Measurements from ENCODE around the gene PCSK5.
A peak's percentile ranks its signal among the peaks of the same experiment; 100 is the strongest.
"Not testable (repeated sequence)": the region's sequence is repeated elsewhere in the genome, so short reads cannot be mapped to it uniquely, and the experiment has no call there.

PCSK5 gene

GRCh38 chr9:76359766-76360165 lies 469.3 kb downstream of the PCSK5 start:
- no peak for DNase-seq (ENCODE audit: low spot score)

GRCh38 chr9:76362332-76363031 lies 472.0 kb downstream of the PCSK5 start:
- DNase-seq (ENCODE audit: low spot score): not testable (repeated sequence)

- no peak for DNase-seq (ENCODE audit: low spot score)
These were observed 472.5 kb downstream of the PCSK5 start for GRCh38 chr9:76363032-76363395.

GRCh38 chr9:76365028-76365427 lies 474.6 kb downstream of the PCSK5 start:
- no peak for DNase-seq (ENCODE audit: low spot score)

- DNase-seq (ENCODE audit: low spot score): no peak
These were observed 475.8 kb downstream of the PCSK5 start for GRCh38 chr9:76366275-76366674.

GRCh38 chr9:76369583-76369982 lies 479.1 kb downstream of the PCSK5 start:
- no peak for DNase-seq (ENCODE audit: low spot score)

GRCh38 chr9:76370396-76371023 lies 480.0 kb downstream of the PCSK5 start:
- no peak for DNase-seq (ENCODE audit: low spot score)

- no peak for DNase-seq (ENCODE audit: low spot score)
These were observed 481.4 kb downstream of the PCSK5 start for GRCh38 chr9:76371901-76372300.

- no peak for DNase-seq (ENCODE audit: low spot score)
These were observed 481.9 kb downstream of the PCSK5 start for GRCh38 chr9:76372336-76372735.

- DNase-seq (ENCODE audit: low spot score): no peak
These were observed 482.8 kb downstream of the PCSK5 start for GRCh38 chr9:76373173-76373783.

- no peak for DNase-seq (ENCODE audit: low spot score)
These were observed 483.5 kb downstream of the PCSK5 start for GRCh38 chr9:76373784-76374474.

GRCh38 chr9:76374783-76375559 lies 484.5 kb downstream of the PCSK5 start:
- no peak for DNase-seq (ENCODE audit: low spot score)

GRCh38 chr9:76377791-76378190 lies 487.3 kb downstream of the PCSK5 start:
- no peak for DNase-seq (ENCODE audit: low spot score)

GRCh38 chr9:76378367-76379073 lies 488.0 kb downstream of the PCSK5 start:
- DNase-seq (ENCODE audit: low spot score): no peak

GRCh38 chr9:76379494-76379893 lies 489.0 kb downstream of the PCSK5 start:
- no peak for DNase-seq (ENCODE audit: low spot score)

- no peak for DNase-seq (ENCODE audit: low spot score)
These were observed 500.2 kb downstream of the PCSK5 start for GRCh38 chr9:76390656-76391055.

- DNase-seq (ENCODE audit: low spot score): peak; percentile 94
These were observed 503.9 kb downstream of the PCSK5 start, which contains the start of gene RFK for GRCh38 chr9:76394195-76394959. TSS of gene RFK (minus strand) at chr9:76394426. CDS start at chr9:76394171, 255 bp downstream.

- no peak for DNase-seq (ENCODE audit: low spot score)
These were observed 504.4 kb downstream of the PCSK5 start for GRCh38 chr9:76394960-76395252.

- no peak for DNase-seq (ENCODE audit: low spot score)
These were observed 504.9 kb downstream of the PCSK5 start for GRCh38 chr9:76395381-76395780.

- DNase-seq (ENCODE audit: low spot score): no peak
These were observed 505.7 kb downstream of the PCSK5 start for GRCh38 chr9:76396144-76396543.

- no peak for DNase-seq (ENCODE audit: low spot score)
These were observed 506.1 kb downstream of the PCSK5 start for GRCh38 chr9:76396597-76396996.

Data from putamen (tissue), 1 donor.